ENCODE data around the gene RAI1. TPM values are rescaled to one million over a fixed set of nuclear protein-coding genes. Genes with fewer than 3 reads are reported as not detected.

Gene RAI1
- total and polyA plus RNA-seq, 2 experiments from 2014 or later, result 0.87 to 0.89 TPM

DNA sequence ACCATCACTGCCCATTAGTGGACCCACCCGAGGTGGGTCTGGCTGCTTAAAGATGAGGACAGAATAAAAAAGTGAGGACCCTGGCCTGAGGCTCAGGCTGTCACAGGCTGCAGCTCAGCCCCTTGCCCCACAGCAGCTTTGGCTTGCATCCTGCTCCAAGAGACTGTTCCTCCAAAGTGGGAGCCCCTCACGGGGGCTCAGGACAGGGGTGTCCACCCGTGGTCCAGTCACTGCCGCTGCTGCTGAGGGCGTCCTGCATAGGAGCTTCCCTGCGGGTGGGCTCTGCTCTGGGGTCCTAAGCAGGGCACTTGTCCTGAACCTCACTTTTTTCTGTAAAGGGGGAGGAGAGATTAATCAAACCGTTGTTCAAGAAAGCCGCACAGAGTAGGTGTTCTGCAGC is 107.7 kb downstream of the RAI1 start:
- Mint-ChIP-seq H3K4me1 (peaks cover 71% of the 10 kb centered on the region), H3K9me3 (no peaks in the 10 kb centered on the region; the same call in 2 of the 3 replicates), H3K4me3 (no peak overlapping the region), H3K36me3 (ENCODE audit: low read depth) (no peaks in the 10 kb centered on the region), H3K27ac (no peak overlapping the region), H3K27me3 (ENCODE audit: insufficient read depth, low read depth, poor library complexity) (peaks cover 53% of the 10 kb centered on the region)
- H4K20me1 ChIP-seq (replicated peaks; ENCODE audit: insufficient read depth), result no peaks in the 10 kb centered on the region
- DNase-seq (ENCODE audit: low spot score) (no peak), ATAC-seq (no peak)
- peaks cover 54% of the 10 kb centered on the region for H3K27me3 ChIP-seq (ENCODE audit: insufficient read depth)
- no peaks in the 10 kb centered on the region for H3K36me3 ChIP-seq (ENCODE audit: insufficient read depth)
- H3K9me2 ChIP-seq (ENCODE audit: insufficient read depth), result no peaks in the 10 kb centered on the region
- TF ChIP-seq ETS1 (IDR thresholded peaks at IDR 0.05), result no peak
- no peak for TF ChIP-seq CTCF (conservative IDR thresholded peaks at IDR 0.05; ENCODE audit: low read depth in 2 of 2)
- TF ChIP-seq REST (IDR thresholded peaks at IDR 0.05; ENCODE audit: unreplicated experiment), result no peak
- no peak for TF ChIP-seq CREB1 (CRISPR knock-in tag; IDR thresholded peaks at IDR 0.05; ENCODE audit: low read depth)
- no peak for TF ChIP-seq STAT1 (IDR thresholded peaks at IDR 0.05; ENCODE audit: unreplicated experiment)
- no peak for TF ChIP-seq ZNF462 (CRISPR knock-in tag; IDR thresholded peaks at IDR 0.05)
- TF ChIP-seq POLR2AphosphoS5 (IDR thresholded peaks at IDR 0.05; ENCODE audit: low read depth), result no peak
- TF ChIP-seq EZH2 (IDR thresholded peaks at IDR 0.05; ENCODE audit: low read depth, unreplicated experiment), result no peak
- TF ChIP-seq ZNF114 (CRISPR knock-in tag; IDR thresholded peaks at IDR 0.05), result no peak
- TF ChIP-seq EZH2phosphoT487 (IDR thresholded peaks at IDR 0.05; ENCODE audit: unreplicated experiment), result no peak
- TF ChIP-seq NANOG (IDR thresholded peaks at IDR 0.05; ENCODE audit: borderline replicate concordance), result no peak
- TF ChIP-seq ZNF331 (CRISPR knock-in tag; IDR thresholded peaks at IDR 0.05; ENCODE audit: low read depth), result no peak
- no peak for TF ChIP-seq JUNB (IDR thresholded peaks at IDR 0.05; ENCODE audit: unreplicated experiment)
- no peak overlapping the region for H3K4me3 ChIP-seq
- H3K4me2 ChIP-seq, result no peak overlapping the region
- no peak overlapping the region for H2AFZ ChIP-seq
- 0 out of 2 replicates have a peak, but pooled peaks cover 12% of the 10 kb centered on the region for H3F3A ChIP-seq (replicated peaks; ENCODE audit: low read depth)
- no peak overlapping the region for H3K27ac ChIP-seq (ENCODE audit: low read depth)
- no peaks in the 10 kb centered on the region for H3K79me2 ChIP-seq (replicated peaks; ENCODE audit: insufficient read depth)
- peaks cover 33% of the 10 kb centered on the region for H3K4me1 ChIP-seq (ENCODE audit: insufficient read depth)

All from GM23338 (cell line).